Panc1 (cell line): Measurements from ENCODE around the gene FAM13B. TPM values are rescaled to one million over a fixed set of nuclear protein-coding genes. Genes with fewer than 3 reads are reported as not detected.

Source experiments
- ATAC-seq: fragments of 200-7000 bp; cut with Tn5 transposase; 2 replicates; pipeline ENCODE4 v1.9.1; 2020; ENCODE audit warnings: mild to moderate bottlenecking, moderate library complexity
- BruUV-seq: library from RNA; stranded (reverse); fragments of 400-500 nt; replicated peaks from 2 replicates; lab custom pipeline; 2021; lab: Mats Ljungman, UMichigan
- CTCF ChIA-PET: fragments of 300-600 bp; sonication (Branson Sonifier 250); formaldehyde crosslinking; loops from one replicate; lab custom pipeline; 2022; ENCODE audit warnings: antibody characterized with exemption; lab: Charles Lee
- POLR2A ChIA-PET: fragments of 300-600 bp; sonication (Branson Sonifier 250); formaldehyde crosslinking; loops from one replicate; lab custom pipeline; 2022; ENCODE audit warnings: antibody characterized with exemption; lab: Charles Lee
- DNase-seq: peaks from one replicate; pipeline ENCODE4 v3.0.0-alpha.2; 2010; ENCODE audit warnings: low read depth, low spot score
- H3K27ac ChIP-seq: 2 replicates; pipeline ENCODE4 v1.5.1; 2011; ENCODE audit warnings: mild to moderate bottlenecking, low read length, inconsistent platforms
- H3K27me3 ChIP-seq: fragments of 200-500 bp; sonication (Bioruptor generic); 2 replicates; pipeline ENCODE4 v1.6.0; 2014; ENCODE audit warnings: low read length, inconsistent platforms; ENCODE audit not compliant: control insufficient read depth, insufficient read depth
- H3K36me3 ChIP-seq: fragments of 200-500 bp; sonication (Bioruptor generic); 2 replicates; pipeline ENCODE4 v1.5.1; 2014; ENCODE audit warnings: inconsistent platforms, mild to moderate bottlenecking, low read length, moderate library complexity; ENCODE audit not compliant: control insufficient read depth, insufficient read depth
- H3K4me1 ChIP-seq: 2 replicates; pipeline ENCODE4 v1.5.1; 2011; ENCODE audit warnings: inconsistent platforms, mild to moderate bottlenecking, low read length, moderate library complexity; ENCODE audit not compliant: control insufficient read depth, insufficient read depth
- H3K4me3 ChIP-seq, 2 experiments: 2 replicates each; pipeline ENCODE4 v1.5.1; 2011 to 2012; ENCODE audit warnings: low read depth in 2 of 2, low read length in 2 of 2, mild to moderate bottlenecking in 2 of 2, inconsistent platforms in 1 of 2, moderate library complexity in 1 of 2
- H3K9me3 ChIP-seq: fragments of 200-500 bp; sonication (Bioruptor generic); 2 replicates; pipeline ENCODE4 v1.5.1; 2014; ENCODE audit warnings: low read depth, mild to moderate bottlenecking, inconsistent platforms, low read length, moderate library complexity; ENCODE audit not compliant: control insufficient read depth, insufficient read depth
- POLR2AphosphoS5 ChIP-seq: IDR thresholded peaks from 2 replicates; pipeline ENCODE4 v1.6.1; 2012; ENCODE audit warnings: mild to moderate bottlenecking, low read depth, low read length, moderate library complexity
- SIN3A ChIP-seq: IDR thresholded peaks from 2 replicates; pipeline ENCODE4 v1.6.1; 2012; ENCODE audit warnings: low read depth, mild to moderate bottlenecking, low read length, moderate library complexity, borderline replicate concordance; ENCODE audit not compliant: insufficient read depth
- TCF7L2 ChIP-seq: IDR thresholded peaks from 2 replicates; pipeline ENCODE4 v1.6.1; 2011; ENCODE audit warnings: mild to moderate bottlenecking, low read depth, low read length, inconsistent platforms
- in situ Hi-C: cut with HindIII; loops from 2 replicates; pipeline ENCODE4 v1.10.0; 2016; ENCODE audit warnings: low sequenced_read_pairs, low pct_unique_long_range_greater_than_20kb
- intact Hi-C: fragments of 100-400 bp; cut with micrococcal nuclease; formaldehyde crosslinking; loops from one replicate; pipeline ENCODE4 v1.10.0; 2022; ENCODE audit not compliant: unreplicated experiment
- total RNA-seq: library from RNA; stranded (reverse); gene quantifications from one replicate; pipeline ENCODE4 v1.2.1, GENCODE V29; 2021; ENCODE audit not compliant: unreplicated experiment
- TF ChIP-seq, protein P1 (sequence below): fragments of 450-650 bp; IDR thresholded peaks from 2 replicates; pipeline ENCODE4 v1.5.1; 2017; ENCODE audit warnings: mild to moderate bottlenecking
- TF ChIP-seq, protein P2 (sequence below), 2 experiments: IDR thresholded peaks; 2 replicates each; pipeline ENCODE4 v1.6.1; 2011 to 2012; ENCODE audit warnings: low read depth in 2 of 2, control low read depth in 1 of 2, low read length in 1 of 2, mild to moderate bottlenecking in 1 of 2, moderate library complexity in 1 of 2; ENCODE audit not compliant: insufficient read depth in 1 of 2

The FAM13B gene
- total RNA-seq, 1 experiment from 2014 or later, result 34.9 TPM

DNA sequence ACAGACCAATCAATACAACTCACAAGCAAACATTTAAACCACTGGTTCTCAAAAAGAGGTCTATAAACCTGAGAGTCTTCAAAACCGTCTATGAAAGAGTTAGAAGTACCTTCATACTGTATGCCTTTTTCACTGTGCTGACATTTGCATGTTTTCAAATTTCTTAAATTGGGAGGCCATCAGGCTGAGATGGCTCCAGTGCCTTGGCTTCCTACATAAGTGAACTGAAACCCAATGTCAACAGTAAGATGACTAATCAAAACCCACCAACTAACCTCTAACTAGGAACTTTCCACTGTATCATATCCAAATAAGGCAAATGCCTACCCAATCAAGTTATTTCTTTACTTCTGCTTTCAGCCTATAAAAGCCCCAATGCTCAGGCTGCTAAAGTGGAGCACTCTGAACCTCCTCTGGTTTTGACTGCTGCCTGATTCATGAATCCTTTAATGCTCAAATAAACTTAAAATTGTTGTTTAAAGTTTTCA lies 35.1 kb downstream of the FAM13B start:
- DNase-seq, result no peak
- H3K27ac ChIP-seq, result peak overlapping the region; percentile 9; the same call in 1 of the 2 replicates
- TF ChIP-seq TCF7L2, result no peak
- no peak for TF ChIP-seq SIN3A
- TF ChIP-seq, protein P1, sequence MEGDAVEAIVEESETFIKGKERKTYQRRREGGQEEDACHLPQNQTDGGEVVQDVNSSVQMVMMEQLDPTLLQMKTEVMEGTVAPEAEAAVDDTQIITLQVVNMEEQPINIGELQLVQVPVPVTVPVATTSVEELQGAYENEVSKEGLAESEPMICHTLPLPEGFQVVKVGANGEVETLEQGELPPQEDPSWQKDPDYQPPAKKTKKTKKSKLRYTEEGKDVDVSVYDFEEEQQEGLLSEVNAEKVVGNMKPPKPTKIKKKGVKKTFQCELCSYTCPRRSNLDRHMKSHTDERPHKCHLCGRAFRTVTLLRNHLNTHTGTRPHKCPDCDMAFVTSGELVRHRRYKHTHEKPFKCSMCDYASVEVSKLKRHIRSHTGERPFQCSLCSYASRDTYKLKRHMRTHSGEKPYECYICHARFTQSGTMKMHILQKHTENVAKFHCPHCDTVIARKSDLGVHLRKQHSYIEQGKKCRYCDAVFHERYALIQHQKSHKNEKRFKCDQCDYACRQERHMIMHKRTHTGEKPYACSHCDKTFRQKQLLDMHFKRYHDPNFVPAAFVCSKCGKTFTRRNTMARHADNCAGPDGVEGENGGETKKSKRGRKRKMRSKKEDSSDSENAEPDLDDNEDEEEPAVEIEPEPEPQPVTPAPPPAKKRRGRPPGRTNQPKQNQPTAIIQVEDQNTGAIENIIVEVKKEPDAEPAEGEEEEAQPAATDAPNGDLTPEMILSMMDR, result no peak
- no peak for TF ChIP-seq POLR2AphosphoS5
- TF ChIP-seq, protein P2, sequence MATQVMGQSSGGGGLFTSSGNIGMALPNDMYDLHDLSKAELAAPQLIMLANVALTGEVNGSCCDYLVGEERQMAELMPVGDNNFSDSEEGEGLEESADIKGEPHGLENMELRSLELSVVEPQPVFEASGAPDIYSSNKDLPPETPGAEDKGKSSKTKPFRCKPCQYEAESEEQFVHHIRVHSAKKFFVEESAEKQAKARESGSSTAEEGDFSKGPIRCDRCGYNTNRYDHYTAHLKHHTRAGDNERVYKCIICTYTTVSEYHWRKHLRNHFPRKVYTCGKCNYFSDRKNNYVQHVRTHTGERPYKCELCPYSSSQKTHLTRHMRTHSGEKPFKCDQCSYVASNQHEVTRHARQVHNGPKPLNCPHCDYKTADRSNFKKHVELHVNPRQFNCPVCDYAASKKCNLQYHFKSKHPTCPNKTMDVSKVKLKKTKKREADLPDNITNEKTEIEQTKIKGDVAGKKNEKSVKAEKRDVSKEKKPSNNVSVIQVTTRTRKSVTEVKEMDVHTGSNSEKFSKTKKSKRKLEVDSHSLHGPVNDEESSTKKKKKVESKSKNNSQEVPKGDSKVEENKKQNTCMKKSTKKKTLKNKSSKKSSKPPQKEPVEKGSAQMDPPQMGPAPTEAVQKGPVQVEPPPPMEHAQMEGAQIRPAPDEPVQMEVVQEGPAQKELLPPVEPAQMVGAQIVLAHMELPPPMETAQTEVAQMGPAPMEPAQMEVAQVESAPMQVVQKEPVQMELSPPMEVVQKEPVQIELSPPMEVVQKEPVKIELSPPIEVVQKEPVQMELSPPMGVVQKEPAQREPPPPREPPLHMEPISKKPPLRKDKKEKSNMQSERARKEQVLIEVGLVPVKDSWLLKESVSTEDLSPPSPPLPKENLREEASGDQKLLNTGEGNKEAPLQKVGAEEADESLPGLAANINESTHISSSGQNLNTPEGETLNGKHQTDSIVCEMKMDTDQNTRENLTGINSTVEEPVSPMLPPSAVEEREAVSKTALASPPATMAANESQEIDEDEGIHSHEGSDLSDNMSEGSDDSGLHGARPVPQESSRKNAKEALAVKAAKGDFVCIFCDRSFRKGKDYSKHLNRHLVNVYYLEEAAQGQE (IDR thresholded peaks at IDR 0.05; ENCODE audit: insufficient read depth in 1 of 2, low read depth in 2 of 2, low read length in 1 of 2), result no peak
- ATAC-seq, result peak; percentile 52; the same call in 1 of the 2 replicates
- H3K4me1 ChIP-seq, result peaks cover 22% of the 10 kb centered on the region; the same call in 1 of the 2 replicates
- in situ Hi-C loops, result no loop called here
- intact Hi-C loops, result no loop called here
- H3K27me3 ChIP-seq, result no peaks in the 10 kb centered on the region
- H3K4me3 ChIP-seq, result no peak overlapping the region
- no peaks in the 10 kb centered on the region for H3K9me3 ChIP-seq
- ChIA-PET CTCF (no interaction called here), POLR2A (no interaction called here)
- BruUV-seq, result TSS peak; percentile 27
- no peaks in the 10 kb centered on the region for H3K36me3 ChIP-seq

DNA sequence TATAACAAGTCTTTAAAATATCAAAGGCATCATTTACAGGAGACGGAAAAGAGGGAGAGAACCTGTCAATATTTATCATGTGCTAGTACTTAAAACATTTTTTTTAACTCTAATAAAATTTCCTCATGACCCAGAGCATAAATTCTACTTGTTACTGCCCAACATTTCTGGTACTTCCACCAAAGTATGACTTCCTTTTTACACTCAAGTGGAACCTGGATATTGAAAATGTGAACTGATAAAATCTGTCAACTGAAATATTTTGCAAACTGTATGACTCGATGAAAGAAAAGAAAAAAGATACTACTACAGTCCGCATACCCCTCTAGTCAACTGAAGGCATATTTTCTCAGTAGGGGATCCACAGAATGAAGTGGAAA lies 37.1 kb downstream of the FAM13B start:
- TF ChIP-seq TCF7L2, result no peak
- TF ChIP-seq, protein P2 (IDR thresholded peaks at IDR 0.05; ENCODE audit: insufficient read depth in 1 of 2, low read depth in 2 of 2, low read length in 1 of 2), result no peak
- TF ChIP-seq, protein P1, result no peak
- no peak for TF ChIP-seq POLR2AphosphoS5
- TF ChIP-seq SIN3A, result no peak
- CTCF ChIA-PET, result no interaction called here
- no peaks in the 10 kb centered on the region; the same call in 1 of the 2 replicates for H3K36me3 ChIP-seq
- POLR2A ChIA-PET, result no interaction called here
- H3K4me1 ChIP-seq, result peaks cover 22% of the 10 kb centered on the region; the same call in 1 of the 2 replicates
- ATAC-seq (no peak), DNase-seq (no peak)
- intact Hi-C loops (no loop called here), in situ Hi-C loops (no loop called here)
- H3K4me3 ChIP-seq, result no peak overlapping the region
- no TSS peak for BruUV-seq
- no peak overlapping the region for H3K27ac ChIP-seq
- H3K27me3 ChIP-seq, result no peaks in the 10 kb centered on the region
- H3K9me3 ChIP-seq, result no peaks in the 10 kb centered on the region
